Stimulated activated CD8-positive, alpha-beta memory T cell treated with anti-CD3 and anti-CD28 coated beads, Interleukin-15, amount 100 ng/mL, for 1 hour (primary cell): Measurements from ENCODE around the gene PLOD3.

Experiments used
- DNase-seq: peaks from one replicate; pipeline ENCODE4 v3.0.0-alpha.2; 2020; ENCODE audit warnings: low read depth

Gene PLOD3

DNA sequence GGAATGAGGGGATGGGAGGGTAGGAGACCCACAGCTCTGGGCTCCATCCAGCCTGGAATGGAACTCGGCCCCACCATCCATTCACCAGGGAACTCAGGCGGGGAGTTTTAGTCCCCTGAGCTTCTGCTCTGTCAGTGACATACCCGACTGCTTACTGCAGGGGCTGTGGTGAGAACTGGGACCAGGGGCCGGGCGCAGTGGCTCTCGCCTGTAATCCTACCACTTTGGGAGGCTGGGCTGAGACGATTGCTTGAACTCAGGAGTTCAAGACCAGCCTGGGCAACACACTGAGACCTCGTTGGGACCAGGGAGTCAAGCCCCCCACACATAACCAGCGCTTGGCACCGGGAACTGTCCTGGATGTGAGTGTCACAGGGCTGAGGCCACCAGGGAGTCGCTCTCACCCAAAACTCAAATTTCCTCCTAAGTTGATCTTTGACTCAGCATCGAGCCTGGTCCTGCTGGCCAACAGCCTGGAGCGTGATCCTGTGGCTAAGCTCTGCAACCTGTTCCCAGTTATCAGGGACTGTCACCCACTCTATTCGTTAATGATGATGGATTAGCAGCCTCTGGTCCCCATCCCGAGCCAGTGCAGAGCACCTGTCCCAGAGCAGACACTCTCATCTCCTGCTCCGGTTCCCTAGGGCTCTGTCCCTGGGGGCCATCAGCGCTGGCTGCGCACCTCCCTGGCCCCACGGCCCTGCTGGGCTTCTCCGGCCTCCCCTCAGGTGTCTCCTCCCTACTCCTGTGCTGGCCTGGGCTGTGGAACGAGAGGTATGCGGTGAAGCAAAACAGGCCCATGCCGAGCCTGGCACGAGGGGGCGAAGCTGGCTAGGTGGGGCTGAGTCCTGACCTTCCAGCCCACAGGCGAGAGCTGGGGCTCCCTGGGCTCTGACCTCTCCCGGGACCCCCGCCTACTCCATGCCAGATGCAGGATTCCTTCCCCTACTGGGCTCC is 21.1 kb upstream of the PLOD3 start:
- no peak for DNase-seq

DNA sequence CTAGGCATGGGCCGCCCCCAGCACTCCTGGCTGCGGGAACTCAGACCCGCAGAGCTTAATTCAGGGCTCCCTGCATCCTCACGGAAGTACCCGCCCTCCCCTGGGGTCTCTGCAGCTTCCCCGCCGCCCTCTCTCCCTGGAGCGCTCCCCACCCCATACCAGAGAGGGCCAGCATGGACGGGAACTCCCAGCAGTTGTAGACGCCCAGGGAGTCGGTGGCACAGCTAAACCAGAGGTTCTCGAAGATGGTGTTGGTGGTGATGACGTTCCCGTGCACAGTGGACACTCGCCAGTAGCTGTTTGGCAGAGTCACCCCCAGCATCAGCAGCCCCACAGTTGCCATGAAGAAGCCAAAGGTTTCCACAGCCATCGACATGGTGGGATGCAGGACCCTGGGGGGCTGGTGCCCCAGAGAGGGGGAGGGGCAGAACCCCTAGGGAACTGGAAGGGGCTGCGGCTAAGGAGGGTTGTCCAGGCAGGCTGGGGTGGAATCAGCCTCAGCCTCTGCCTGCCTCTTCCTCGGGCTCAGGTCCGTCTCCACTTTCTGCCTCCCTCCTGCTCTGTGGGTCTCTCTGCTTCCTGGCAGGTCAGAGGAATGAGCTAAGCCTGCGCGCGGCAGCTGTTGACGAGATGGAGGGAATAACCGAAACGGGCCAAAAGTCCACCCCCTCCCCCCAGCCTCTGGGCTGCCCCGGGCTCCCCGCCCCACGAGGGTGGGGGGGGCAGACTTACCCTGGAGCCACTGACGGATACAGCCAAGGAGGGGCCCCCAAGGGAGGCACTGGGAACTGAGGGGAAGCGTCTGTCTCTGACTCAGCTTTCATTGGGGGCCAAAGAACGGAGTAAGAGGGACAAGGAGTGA is 20.1 kb upstream of the PLOD3 start, which contains the start of gene CLDN15:
Gene CLDN15 (minus strand): TSS at position 597 of the 862 bp plus-strand sequence. CDS start 221 bp downstream, at position 376.
- DNase-seq = no peak

DNA sequence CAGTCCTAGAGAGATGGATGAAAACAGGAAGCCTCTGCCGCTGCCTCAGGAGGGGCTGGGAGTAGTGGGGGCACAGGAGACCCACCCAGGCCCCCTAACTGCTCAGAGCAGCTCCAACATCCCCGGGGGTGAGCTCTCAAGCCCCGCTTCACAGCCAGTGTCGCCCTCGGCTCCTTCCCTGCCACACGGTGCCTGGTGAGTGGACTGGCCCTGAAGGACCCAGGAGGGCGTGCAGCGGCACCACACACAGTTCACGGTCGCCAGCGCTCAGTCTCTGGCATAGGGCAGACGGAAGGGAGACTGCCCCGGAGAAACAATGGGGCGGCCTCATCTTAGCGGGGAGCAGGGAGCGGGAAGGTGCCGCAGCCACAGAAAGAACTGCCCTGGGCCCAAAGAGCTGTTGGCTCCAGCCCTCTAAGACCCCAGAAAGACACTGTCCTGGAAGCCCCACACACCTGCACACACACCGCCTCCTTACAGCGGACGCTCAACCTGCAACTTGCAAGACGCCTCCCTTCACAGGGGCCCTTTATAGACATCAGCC is 19.0 kb upstream of the PLOD3 start:
- no peak for DNase-seq

DNA sequence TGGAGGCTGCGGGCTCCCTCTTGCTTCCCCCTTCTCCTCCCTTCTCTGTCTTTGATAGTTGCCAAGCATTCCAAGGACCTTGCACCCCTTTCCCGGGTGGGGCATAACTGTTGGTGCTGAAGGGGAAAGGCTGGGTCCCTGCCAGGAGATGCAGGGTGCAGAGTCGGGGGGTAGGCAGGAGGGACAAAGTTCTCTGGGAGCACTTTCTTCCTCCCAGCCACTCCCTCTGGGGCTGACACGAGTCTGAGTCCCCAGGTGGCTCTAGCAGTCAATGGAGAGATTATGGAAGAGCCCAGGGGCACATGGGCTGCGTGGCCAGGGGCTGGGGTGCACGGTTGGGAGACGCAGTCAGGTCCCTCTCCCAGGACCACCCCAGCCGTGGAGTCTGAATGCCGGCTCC is 18.1 kb upstream of the PLOD3 start:
- DNase-seq = no peak

DNA sequence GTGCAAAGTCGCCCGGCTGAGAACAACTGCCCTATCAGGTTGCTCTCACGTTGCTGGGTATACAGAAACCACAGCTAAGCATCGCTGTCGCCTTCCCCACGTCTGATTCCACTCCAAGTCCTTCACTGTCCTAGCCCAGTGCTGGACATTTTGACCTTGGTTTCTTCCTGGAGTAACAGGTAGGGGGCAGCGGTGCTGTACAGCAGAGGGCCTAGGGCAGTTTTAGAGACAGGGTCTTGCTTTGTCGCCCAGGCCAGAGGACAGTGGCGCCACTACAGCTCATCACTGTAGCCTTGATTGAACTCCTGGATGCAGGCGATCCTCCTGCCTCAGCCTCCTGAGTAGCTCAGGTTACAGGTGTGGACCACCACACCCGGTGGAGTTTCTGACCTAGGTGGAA is 17.7 kb upstream of the PLOD3 start:
- DNase-seq = no peak

DNA sequence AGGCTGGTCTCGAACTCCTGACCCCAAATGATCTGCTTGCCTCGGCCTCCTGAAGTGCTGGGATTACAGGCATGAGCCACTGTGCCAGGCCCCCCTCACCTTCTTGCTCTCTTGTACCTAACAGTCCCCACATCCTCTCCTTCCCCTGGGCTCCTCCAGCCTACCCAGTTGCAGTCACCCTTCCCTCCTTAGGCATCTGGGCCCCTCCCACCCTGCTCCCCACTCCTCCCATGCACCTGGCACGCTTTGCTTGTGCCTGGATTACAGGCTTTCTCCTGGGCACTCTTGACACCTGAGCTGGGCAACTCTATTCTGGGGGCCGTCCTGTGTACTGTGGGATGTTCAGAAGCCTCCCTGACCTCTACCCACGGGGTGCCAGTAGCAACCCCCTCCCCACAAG is 17.3 kb upstream of the PLOD3 start:
- DNase-seq = no peak

DNA sequence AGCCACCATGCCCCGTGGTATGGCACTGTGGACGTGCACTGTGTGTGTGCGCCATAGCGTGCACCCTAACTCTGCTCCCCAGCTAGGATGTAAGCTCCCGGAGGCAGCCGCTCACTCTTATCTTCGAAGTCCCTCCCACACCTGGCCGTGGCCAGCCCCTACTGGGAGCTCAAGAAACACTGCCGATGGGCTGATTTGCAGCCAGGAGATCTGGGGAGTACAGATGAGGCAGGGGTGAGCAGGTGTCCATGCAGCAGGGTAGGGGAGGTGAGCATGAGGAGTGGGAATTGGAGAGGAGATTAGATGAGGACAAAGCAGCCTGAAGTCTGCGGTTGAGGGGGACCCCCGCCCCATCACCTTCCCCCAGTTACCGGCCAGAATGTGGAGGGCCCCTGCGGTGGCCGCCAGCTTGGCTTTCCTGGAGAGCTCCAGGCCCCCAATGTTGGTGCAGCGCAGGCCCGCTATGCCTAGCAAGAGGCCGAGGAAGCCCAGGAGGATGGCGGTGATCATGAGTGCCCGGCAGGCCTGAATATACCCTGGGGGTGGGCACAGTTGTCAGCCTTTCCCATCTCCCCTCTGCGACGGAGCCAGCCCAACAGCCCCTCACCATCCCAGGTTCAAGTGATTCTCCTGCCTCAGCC is 16.6 kb upstream of the PLOD3 start:
- DNase-seq = no peak

DNA sequence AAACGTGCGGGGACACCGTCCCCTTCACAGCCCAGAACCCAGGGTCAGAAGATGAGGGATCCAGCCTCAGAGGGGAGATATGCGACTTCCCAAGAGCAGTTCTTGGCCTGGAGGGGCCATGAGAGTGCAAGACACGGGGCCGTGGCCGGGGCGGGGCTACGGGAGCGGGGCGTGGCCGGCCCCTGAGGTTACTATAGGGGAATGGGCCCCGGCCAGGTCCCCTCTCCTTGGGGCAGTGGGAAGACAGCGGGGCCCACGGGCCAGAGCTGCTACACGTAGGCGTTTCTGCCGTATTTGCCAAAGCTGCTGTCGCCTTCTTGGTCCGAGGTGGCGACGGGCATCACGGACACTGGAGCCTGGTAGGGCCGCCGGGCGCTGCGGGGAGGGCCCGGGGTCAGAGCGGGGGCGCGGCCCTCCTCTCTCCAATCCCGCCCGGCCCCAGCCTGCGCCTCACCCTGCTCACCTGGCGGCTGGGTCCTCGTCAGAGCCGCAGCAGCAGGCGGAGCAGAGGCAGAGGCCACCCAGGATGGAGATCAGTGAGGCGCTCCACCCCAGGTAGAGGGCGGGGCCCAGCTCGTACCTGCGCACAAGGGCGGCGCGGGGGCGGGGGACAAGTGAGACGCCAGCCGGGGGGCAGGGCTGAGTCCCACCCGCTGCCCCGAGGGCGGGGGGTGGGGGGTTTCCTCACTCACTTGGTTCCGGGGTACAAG is 14.9 kb upstream of the PLOD3 start:
- no peak for DNase-seq

DNA sequence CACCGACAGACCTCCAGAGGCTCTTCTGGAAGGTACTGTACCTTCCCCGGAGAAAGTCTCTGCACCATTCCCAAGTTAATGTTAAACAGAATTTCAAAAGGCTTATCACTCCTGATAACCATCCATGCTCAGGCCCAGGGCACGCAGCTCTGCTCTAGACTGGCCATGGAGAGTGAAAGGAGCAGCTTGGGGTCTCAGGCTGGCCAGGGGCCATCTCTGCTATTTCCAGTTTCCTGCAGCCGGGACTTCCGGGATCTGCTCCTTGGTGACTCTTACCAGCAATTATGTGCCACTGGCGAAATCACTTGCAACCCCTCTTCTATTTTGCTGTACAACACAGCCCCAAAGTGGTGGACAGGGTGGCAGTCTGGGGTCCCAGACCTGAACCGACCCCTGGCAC is 14.3 kb upstream of the PLOD3 start:
- no peak for DNase-seq

DNA sequence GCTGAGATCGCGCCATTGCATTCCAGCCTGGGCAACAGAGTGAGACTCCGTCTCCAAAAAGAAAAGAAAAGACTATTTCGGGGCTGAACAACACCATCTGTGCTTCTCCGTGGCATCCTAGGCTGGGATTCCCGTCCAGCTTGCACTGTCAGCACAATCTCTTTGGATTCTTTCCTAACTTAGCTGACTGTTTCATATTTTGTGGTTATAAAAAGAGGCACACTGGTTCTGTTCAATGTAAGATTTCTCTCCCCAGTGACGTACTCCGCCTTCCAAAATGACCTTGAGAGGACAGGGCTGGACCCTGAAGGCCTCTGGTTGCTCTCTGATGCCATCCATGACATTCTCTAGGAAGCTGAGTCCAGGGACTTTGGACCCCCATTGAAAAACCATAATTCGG is 9.3 kb upstream of the PLOD3 start:
- DNase-seq = no peak

DNA sequence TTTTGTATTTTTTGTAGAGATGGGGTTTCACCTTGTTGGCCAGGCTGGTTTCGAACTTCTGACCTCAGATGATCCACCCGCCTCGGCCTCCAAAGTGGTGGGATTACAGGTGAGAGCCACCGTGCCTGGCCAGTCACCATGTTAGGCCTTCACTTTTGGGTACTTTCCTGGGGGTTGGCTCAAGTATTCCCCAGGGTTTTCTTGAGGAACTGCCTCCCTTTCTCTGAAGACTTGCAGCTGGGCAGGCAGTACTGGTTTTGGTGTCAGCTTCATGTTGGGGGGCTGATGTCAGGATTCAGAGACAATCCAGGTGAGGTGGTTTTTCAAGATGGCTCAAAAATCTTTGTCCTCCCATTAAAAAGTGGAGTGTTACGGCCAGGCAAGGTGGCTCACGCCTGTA is 8.3 kb upstream of the PLOD3 start:
- DNase-seq = no peak

DNA sequence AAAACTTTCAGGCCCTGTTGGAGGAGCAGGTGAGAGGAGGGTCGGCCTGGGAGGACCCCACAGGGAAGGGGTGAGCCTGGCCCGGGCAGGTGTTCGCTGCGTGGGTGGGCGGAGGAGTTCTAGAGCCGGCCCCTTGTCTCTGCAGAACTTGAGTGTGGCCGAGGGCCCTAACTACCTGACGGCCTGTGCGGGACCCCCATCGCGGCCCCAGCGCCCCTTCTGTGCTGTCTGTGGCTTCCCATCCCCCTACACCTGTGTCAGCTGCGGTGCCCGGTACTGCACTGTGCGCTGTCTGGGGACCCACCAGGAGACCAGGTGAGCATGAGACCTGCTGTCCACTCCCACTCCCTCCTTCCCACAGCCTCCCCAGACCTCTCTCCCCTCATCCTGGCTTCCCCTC is 6.1 kb upstream of the PLOD3 start:
- no peak for DNase-seq

DNA sequence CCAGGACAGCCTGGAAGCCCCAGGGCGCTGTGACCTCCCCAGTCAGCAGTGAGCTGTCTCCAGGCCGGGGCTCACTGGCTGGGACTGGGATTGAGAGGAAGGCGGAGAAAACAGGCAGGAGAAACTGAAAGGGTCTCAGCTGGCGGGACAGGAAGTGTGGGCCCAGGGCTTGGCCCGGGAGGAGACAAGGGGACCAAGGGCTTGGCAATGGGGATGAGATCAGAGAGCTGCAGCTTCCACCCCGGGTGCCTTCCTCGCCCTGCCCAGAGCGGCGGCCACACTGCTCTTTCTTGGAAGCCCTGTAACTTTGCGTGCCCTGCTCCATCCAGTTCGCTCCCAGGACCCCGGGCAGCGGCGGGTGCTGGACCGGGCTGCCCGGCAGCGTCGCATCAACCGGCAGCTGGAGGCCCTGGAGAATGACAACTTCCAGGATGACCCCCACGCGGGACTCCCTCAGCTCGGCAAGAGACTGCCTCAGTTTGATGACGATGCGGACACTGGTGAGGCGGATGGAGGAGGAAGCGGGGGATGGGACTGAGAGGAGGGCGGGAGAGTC is 5.0 kb upstream of the PLOD3 start:
- no peak for DNase-seq

DNA sequence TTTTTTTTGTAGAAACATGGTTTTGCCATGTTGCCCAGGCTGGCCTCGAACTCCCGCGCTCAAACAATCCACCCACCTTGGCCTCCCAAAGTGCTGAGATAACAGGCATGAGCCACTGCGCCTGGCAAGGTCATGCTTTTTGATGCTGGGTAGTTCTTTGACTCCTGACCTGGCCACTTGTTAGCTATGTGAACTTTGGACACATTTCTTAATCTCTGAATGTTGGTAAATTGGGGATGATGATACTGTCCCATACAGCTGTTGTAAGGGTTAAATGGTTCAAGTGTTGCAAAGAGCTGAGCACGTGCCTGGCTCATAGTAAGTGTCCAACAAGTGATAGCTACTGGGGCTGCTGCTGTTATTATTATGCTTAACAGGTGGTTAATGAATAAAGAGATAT is 2.9 kb upstream of the PLOD3 start:
- DNase-seq = no peak

DNA sequence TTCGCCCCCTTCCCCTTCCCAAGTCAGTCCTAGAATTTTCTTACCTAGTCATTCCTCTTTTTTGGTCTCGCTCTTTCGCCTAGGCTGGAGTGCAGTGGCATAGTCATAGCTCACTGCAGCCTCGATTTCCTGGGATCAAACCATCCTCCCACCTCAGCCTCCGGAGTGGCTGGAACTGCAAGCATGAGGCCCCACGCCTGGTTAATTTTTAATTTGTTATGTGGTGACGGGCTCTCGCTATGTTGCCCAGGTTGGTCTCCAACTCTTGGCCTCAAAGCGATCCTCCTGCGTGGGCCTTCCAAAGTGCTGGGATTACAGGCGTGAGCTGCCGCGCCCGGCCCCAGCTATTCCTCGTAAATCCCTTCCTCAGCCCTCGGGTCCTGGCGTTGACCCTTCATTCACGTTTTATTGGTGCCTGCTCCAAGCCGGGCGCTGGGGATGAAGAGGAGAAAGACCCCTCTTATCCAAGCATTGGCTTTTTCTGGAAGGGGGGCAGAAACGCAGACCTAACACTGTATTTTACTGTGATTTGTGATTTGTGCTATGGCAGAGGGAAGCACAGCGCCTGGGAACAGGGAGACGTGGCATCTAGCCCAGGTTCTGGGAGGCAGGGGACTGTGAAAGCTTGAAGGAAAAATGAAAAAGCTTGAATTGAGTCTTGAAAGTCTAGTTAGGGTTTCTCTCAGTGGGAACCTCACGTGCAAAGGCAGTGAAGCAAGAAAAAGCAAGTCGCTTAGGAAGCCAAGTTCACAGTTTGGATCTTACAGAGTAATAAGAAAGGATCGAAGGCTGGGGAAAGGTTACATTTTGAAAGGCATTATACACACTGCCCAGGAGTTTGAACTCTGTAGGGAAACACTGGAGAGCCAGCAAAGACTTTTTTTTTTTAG is 1.1 kb upstream of the PLOD3 start:
- DNase-seq = no peak

DNA sequence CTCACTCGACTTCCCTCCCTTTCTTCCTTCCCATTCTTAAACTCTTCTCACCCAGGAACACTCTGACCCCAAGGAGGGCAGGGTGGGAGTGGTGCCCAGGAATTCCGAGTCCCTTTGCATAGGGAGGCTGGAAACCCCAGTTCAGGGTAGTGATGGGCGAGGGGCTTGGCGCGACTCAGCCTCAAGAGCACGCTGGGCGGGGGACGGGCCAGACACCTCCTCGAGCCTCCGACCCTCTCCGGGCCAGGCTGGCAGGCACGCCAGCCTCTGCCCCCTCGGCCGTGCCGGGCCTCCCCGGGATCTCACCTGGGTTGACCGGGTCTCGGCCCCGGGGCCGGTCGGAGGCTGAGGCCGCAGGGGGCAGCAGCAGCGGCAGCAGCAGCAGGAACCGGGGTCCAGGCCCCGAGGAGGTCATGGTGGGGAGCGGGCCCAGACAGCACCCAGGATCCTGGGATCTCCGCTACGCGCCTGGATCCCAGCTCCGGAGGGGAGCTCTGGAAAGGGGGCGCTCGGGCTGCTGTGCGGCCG is 457 bp downstream of the PLOD3 start:
- DNase-seq = no peak

DNA sequence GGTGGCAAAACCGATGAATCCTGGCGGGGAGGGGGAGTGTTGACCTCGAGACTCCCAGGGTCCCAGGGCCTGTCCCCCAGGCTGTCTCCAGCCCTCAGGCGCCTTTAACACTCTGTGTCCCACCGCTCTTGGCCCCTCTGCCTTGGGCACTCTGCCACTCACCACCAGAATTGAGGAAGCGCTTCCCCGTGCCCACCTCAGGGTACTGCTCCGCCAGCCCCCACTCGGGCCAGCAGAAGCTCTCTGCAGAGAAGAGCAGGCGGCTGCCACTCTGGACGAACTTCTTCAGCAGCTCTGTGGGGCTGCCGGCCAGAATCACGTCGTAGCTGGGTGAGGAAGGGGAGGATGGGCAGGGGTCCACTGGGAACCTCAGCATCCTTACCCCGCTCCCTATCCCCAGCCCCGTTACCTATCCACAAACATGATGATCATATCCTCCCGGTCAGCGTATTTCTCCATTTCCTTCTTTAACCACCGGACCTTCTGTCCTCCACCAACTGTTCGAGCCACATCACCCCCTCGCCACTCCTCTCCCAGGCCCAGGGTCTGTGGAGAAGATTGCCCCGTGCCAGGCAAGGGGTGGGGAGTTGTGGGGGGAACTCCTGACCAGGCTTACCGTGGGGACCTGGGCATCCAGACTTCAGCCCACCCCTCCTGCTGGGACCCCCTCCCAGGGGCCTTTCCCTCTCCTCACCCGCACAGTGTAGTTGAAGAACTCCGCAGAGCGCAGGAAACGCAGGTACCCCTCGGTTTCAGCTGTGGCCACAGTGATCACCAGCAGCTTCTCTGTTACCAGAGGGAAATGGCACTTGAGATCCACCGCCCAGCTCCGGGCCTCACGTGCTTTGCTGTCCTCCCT is 1.2 kb downstream of the PLOD3 start:
- DNase-seq = no peak

DNA sequence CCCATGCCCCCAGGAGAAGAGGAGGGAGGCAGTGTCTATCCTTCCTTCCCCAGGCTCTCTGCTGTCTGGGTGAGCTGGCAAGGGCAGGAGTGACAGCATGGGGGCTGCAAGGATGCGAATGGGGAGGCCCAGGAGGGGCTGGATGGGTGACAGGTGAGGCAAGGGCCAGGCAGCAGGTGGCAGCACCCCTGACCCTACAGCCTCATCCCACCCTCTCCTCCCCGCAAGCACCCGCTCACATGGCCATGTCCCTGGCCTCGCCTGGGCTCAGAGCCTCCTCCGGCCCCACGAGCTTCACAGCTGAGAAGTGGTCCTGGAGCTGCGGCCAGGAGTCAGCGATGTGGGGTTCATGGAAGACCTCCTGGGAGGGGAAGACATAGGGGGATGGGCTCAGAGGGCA is 5.4 kb downstream of the PLOD3 start:
- DNase-seq = no peak

DNA sequence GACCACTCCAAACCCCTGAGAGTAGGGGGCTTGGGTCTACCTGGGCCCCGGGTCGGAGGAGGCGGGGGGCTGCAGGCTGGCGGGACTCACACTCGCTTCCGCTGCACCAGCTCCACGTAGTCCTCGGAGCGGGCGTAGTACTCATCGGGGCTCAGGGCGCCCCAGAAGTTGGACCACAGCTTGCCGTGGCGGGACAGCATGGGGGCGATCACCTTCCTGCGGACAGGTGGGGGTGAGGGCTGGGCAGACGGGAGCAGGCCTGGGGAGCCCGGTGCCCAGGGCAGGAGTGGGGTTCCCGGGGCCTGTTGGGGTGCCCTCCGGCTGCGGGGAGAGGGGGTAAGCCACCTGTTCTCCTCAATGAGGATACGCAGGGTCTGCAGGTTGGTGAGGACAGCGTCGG is 5.9 kb downstream of the PLOD3 start:
- no peak for DNase-seq
